A549 treated with AZD9567 at 1 μM for 4 hours (cell line): ENCODE data around the gene SMIM14. TPM values are rescaled to one million over a fixed set of nuclear protein-coding genes. Genes with fewer than 3 reads are reported as not detected.

Experiments used
- total RNA-seq: library from RNA; stranded (reverse); fragments of 200-300 nt; extraction: Qiagen RNA extraction; gene quantifications from 5 replicates; pipeline ENCODE4 v1.2.3, GENCODE V29; 2022; ENCODE audit not compliant: insufficient read depth

Gene SMIM14
- 14.3 to 24.0 TPM (median 17.8 TPM) in 5 replicates for total RNA-seq

GRCh38 chr4:39638354-39639239, at the start of gene SMIM14:
TSS of gene SMIM14 (minus strand) at chr4:39638865. CDS start at chr4:39605145, 33,720 bp downstream.

DNA sequence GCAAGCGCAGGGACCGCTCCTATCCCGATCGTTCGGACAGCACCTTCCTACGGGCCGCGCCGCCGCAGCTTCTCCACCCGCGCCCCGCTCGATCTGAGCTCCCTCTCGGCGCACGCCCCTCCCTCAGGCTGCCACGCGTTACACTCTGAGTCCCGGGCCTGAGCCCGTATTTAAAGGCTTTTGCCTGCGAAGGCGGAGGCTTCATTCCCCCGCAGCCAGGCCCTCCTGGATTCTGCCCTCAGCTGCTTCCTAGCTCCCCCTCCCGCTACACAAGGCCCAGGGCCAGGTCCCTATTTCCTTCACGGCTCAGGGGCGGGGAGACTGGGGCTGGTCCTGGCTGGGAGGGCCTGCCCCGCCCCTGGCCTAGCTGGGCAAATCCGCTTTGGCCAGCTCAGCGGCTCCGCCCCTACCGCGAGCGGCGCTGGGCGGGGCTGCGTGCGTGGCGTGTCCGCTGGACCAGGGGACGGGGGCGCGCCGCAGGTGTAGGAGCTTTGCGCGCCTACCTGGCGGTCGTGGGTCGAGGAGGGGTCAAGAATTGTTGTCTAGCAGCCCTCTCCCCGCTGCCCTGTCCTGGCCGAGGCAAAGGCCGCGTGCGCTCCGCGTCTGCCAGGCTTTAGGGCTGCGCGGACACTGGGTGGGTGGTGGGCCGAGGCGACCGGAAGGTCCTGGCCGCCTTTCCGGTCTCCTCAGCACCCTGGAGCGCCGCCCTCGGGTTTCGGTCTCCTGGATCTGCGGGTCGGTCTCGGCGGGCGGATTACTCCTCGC, 111.2 kb downstream of the SMIM14 start, which contains the start of gene UGDH:
Gene UGDH, minus strand, starts transcription at position 144 of the 765 bp plus-strand sequence. CDS start 5,927 bp downstream, outside the sequence.

Other genes starting within 250 kb of the SMIM14 start
- gene KLB, start 231.9 kb downstream of the SMIM14 start, total RNA-seq: 0.07 to 0.11 TPM (median 0.09 TPM) in 4 of 5 replicates, not detected in the other
- gene RPL9, start 179.9 kb downstream of the SMIM14 start, total RNA-seq: 871 to 1,473 TPM (median 901 TPM) in 5 replicates
- 9.5 to 18.0 TPM (median 11.1 TPM) in 5 replicates for gene LIAS, start 179.8 kb downstream of the SMIM14 start, total RNA-seq
- gene UGDH, start 111.4 kb downstream of the SMIM14 start, total RNA-seq: 170 to 346 TPM (median 182 TPM) in 5 replicates
- 74.3 to 99.1 TPM (median 77.2 TPM) in 5 replicates for gene UBE2K, start 59.3 kb upstream of the SMIM14 start, total RNA-seq